ENCODE data around the gene OGFOD3.

The OGFOD3 gene

DNA sequence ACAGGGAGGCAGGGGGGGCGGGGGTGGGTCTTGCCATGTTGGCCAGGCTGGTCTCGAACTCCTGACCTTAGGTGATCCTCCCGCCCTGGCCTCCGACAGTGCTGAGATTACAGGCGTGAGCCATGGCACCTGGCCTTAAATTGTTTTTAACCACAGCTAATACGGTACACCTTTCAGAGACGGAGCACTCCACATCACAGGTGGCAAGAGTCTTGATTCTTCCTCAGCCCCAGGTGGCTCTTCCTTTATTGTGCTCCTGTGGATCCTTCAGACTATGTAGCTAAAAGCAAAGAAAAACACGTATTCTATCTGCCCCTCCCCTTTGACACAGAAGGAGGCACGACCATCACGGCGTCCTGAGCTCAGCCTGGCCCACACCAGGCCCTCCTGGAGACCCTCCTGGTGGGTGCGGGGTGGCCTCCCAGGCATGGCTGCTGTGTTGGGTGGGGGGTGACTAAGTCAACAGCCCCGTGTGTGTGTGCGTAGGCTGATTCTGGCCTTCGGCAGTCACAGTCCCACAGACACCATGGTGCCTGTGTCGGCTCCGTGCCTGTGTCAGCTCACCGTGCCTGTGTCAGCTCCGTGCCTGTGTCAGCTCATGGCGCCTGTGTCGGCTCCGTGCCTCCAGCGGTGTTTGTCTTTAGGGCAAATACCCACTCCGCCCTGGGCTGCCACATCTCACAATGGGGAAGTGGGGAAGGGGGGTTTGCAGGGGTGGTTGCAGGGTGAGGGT lies 74.0 kb downstream of the OGFOD3 start:
- DNase-seq (ENCODE audit: extremely low read depth, low read depth): no peak
- H3K4me3 ChIP-seq (replicated peaks; ENCODE audit: low read depth, low read length): no peak overlapping the region
- TF ChIP-seq, protein P1, sequence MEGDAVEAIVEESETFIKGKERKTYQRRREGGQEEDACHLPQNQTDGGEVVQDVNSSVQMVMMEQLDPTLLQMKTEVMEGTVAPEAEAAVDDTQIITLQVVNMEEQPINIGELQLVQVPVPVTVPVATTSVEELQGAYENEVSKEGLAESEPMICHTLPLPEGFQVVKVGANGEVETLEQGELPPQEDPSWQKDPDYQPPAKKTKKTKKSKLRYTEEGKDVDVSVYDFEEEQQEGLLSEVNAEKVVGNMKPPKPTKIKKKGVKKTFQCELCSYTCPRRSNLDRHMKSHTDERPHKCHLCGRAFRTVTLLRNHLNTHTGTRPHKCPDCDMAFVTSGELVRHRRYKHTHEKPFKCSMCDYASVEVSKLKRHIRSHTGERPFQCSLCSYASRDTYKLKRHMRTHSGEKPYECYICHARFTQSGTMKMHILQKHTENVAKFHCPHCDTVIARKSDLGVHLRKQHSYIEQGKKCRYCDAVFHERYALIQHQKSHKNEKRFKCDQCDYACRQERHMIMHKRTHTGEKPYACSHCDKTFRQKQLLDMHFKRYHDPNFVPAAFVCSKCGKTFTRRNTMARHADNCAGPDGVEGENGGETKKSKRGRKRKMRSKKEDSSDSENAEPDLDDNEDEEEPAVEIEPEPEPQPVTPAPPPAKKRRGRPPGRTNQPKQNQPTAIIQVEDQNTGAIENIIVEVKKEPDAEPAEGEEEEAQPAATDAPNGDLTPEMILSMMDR (IDR thresholded peaks at IDR 0.05; ENCODE audit: low read depth, low read length, missing control alignments): no peak

DNA sequence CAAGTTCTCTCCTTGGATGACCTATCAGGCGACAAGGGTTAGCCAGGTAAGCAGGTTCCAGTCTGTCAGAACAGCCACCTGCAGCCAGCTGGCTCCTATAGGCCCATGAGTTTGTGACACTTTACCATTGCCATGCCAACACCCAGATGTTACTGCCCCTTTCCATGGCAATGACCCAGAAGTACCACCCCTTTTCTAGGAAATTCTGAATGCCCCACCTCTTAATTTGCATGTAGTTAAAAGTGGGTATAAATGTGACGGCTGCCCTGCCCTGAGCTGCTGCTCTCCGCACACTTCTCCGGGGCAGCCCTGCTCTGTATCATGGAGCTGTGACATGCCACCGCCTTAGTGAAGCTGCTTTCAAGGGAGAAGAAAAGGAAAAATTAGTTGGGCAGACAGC lies 74.8 kb downstream of the OGFOD3 start:
- no peak overlapping the region for H3K4me3 ChIP-seq (replicated peaks; ENCODE audit: low read depth, low read length)
- TF ChIP-seq, protein P1 (IDR thresholded peaks at IDR 0.05; ENCODE audit: low read depth, low read length, missing control alignments): no peak
- DNase-seq (ENCODE audit: extremely low read depth, low read depth): no peak

DNA sequence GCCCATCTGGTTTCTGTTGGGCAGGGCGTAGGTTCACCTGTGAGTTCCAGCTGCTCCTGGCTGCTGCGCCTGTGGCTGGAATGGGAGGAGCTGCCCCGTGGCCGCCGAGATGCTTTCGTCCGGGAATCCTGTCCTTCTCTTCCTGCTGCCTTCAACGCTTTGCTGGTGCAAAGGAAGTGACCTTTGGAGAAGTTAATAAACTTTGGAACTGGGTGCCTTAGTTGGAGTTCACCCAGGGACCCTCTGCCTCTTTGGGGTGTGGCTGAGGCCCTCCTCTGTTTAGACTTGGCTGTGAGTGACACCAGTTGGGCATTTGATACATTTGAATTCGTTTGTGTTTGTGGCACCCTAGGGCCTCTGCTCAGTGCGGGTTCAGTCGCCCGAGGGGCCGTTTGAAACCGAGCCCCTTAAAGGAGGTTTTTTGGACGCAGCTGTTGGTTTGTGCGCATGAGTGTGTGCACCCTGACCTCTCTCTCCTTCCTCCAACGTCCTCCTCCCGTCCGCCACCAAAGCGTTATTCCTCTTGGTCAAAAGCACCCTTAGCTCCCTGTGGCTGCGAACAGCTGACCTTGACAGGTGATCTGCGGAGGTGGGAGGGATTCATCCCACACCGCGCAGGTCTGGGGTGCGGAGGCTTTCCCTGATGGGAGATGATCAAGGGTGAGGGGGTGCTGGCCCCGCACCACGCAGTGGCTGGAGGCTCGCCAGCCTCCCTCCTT lies 75.9 kb downstream of the OGFOD3 start:
- no peak overlapping the region for H3K4me3 ChIP-seq (replicated peaks; ENCODE audit: low read depth, low read length)
- TF ChIP-seq, protein P1 (IDR thresholded peaks at IDR 0.05; ENCODE audit: low read depth, low read length, missing control alignments): no peak
- no peak for DNase-seq (ENCODE audit: extremely low read depth, low read depth)

GRCh38 chr17:82339634-82340580 lies 78.5 kb downstream of the OGFOD3 start:
- no peak for DNase-seq (ENCODE audit: extremely low read depth, low read depth)
- TF ChIP-seq, protein P1 (IDR thresholded peaks at IDR 0.05; ENCODE audit: low read depth, low read length, missing control alignments): no peak
- H3K4me3 ChIP-seq (replicated peaks; ENCODE audit: low read depth, low read length): peak overlapping the region; percentile 30

Measured in HFF-Myc (cell line).